A673 (cell line): ENCODE data around the gene CCDC57. TPM values are rescaled to one million over a fixed set of nuclear protein-coding genes. Genes with fewer than 3 reads are reported as not detected.

Experiments
- BruUV-seq: library from RNA; stranded (reverse); fragments of 400-500 nt; replicated peaks from 2 replicates; lab custom pipeline; 2021; lab: Mats Ljungman, UMichigan
- CTCF ChIA-PET: fragments of 300-600 bp; sonication (Branson Sonifier 250); formaldehyde crosslinking; loops from one replicate; lab custom pipeline; 2022; ENCODE audit warnings: antibody characterized with exemption; lab: Charles Lee
- POLR2A ChIA-PET: fragments of 300-600 bp; sonication (Branson Sonifier 250); formaldehyde crosslinking; loops from one replicate; lab custom pipeline; 2022; ENCODE audit warnings: antibody characterized with exemption; ENCODE audit not compliant: low non-redundant PET; lab: Charles Lee
- DNase-seq: peaks from one replicate; pipeline ENCODE4 v3.0.0-alpha.2; 2015; ENCODE audit warnings: low spot score
- H3K27ac ChIP-seq: fragments of 200-600 bp; sonication (generic); 2 replicates; pipeline ENCODE4 v1.5.1; 2016; ENCODE audit warnings: mixed run types, low read depth, mild to moderate bottlenecking, mixed read lengths, antibody characterized with exemption, low read length; ENCODE audit not compliant: poor library complexity, severe bottlenecking
- H3K27me3 ChIP-seq: fragments of 200-600 bp; sonication (generic); replicated peaks from 2 replicates; pipeline ENCODE4 v1.6.1; 2017; ENCODE audit warnings: mixed run types, low read depth, mild to moderate bottlenecking, mixed read lengths, antibody characterized with exemption, low read length; ENCODE audit not compliant: insufficient read depth, poor library complexity
- H3K36me3 ChIP-seq: fragments of 200-600 bp; sonication (generic); 2 replicates; pipeline ENCODE4 v1.6.1; 2016; ENCODE audit warnings: mixed run types, mild to moderate bottlenecking, mixed read lengths, antibody characterized with exemption, low read length; ENCODE audit not compliant: insufficient read depth, poor library complexity, severe bottlenecking
- H3K4me1 ChIP-seq: fragments of 200-600 bp; sonication (generic); 2 replicates; pipeline ENCODE4 v1.6.1; 2017; ENCODE audit warnings: mixed run types, mild to moderate bottlenecking, mixed read lengths, antibody characterized with exemption, low read length; ENCODE audit not compliant: insufficient read depth, poor library complexity, severe bottlenecking
- H3K4me3 ChIP-seq: fragments of 200-600 bp; sonication (generic); 2 replicates; pipeline ENCODE4 v1.5.1; 2016; ENCODE audit warnings: low read depth, mixed run types, mild to moderate bottlenecking, mixed read lengths, low read length; ENCODE audit not compliant: poor library complexity, severe bottlenecking
- H3K9me3 ChIP-seq: fragments of 200-600 bp; sonication (generic); 2 replicates; pipeline ENCODE4 v1.6.1; 2016; ENCODE audit warnings: mixed run types, low read depth, mild to moderate bottlenecking, mixed read lengths, antibody characterized with exemption, low read length; ENCODE audit not compliant: poor library complexity, severe bottlenecking
- EZH2 ChIP-seq: fragments of 200-600 bp; sonication (generic); IDR thresholded peaks from 2 replicates; pipeline ENCODE4 v1.6.1; 2017; ENCODE audit warnings: borderline replicate concordance, low read depth, mild to moderate bottlenecking, mixed read lengths, antibody characterized with exemption, low read length; ENCODE audit not compliant: poor library complexity, severe bottlenecking
- intact Hi-C: fragments of 100-400 bp; cut with micrococcal nuclease; formaldehyde crosslinking; loops from one replicate; pipeline ENCODE4 v1.10.0; 2022; ENCODE audit not compliant: unreplicated experiment
- total RNA-seq: library from RNA; stranded (reverse); gene quantifications from 2 replicates; pipeline ENCODE4 v1.2.3, GENCODE V29; 2021
- TF ChIP-seq, protein P1 (sequence below): fragments of 300-800, 200-600 bp; sonication (generic); conservative IDR thresholded peaks from 2 replicates; pipeline ENCODE4 v1.5.1; 2017; ENCODE audit warnings: low read depth, mild to moderate bottlenecking, antibody characterized with exemption, low read length, moderate library complexity, mixed read lengths

Gene CCDC57
- total RNA-seq, 1 experiment from 2014 or later = 43.6 TPM

DNA sequence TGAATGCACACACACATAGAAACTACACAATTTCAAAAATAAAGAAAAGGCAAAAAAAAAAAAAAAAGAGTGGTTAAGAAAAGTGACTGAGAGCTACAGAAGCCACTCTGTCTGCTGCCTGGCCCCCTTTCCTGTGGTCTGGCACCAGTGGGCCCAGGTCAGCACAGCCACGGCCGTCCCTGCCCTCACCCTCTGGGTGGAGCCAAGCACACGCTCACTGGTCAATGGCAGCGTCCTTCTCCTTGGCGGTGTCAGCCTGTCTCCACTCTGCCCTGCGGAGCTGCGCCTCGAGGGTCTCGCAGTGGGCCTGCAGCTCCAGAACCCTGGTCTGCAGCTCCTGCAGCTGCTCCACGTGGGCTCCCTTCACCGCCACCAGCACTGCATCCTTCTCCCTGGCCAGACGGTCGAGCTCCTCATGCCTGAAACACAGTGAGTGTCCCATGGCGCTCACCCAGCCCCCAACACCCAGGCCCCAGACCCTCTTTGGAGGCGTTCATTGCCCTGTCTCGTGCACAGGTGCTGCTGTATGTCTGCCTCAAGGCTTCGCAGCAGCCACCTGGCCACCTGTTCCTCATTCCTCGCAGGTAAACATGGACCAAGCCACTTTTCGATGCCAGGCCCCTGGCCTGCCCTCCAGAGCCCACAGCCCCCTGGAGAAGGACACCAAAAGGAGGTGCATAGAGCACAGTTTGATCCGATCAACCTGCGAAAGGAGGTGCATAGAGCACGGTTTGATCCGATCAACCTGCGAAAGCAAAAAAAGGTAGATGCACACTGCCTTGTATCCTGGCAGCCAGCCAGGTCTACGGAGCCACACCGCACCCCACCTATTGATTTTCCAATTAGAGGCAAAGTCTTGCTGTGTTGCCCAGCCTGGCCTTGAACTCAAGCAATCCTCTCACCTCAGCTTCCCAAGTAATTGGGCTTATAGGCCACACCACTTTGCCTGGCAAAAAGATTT is 24.4 kb downstream of the CCDC57 start:
- TF ChIP-seq, protein P1, sequence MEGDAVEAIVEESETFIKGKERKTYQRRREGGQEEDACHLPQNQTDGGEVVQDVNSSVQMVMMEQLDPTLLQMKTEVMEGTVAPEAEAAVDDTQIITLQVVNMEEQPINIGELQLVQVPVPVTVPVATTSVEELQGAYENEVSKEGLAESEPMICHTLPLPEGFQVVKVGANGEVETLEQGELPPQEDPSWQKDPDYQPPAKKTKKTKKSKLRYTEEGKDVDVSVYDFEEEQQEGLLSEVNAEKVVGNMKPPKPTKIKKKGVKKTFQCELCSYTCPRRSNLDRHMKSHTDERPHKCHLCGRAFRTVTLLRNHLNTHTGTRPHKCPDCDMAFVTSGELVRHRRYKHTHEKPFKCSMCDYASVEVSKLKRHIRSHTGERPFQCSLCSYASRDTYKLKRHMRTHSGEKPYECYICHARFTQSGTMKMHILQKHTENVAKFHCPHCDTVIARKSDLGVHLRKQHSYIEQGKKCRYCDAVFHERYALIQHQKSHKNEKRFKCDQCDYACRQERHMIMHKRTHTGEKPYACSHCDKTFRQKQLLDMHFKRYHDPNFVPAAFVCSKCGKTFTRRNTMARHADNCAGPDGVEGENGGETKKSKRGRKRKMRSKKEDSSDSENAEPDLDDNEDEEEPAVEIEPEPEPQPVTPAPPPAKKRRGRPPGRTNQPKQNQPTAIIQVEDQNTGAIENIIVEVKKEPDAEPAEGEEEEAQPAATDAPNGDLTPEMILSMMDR = no peak
- TF ChIP-seq EZH2 = no peak
- H3K9me3 ChIP-seq = no peaks in the 10 kb centered on the region
- no peaks in the 10 kb centered on the region for H3K4me1 ChIP-seq
- no peaks in the 10 kb centered on the region for H3K27me3 ChIP-seq
- ChIA-PET POLR2A (no interaction called here), CTCF (interaction anchor here (0.7 kb wide), 1 partner anchor 138 kb away, joined by 7 read pairs; no protein-coding TSS in a partner anchor)
- intact Hi-C loops = no loop called here
- H3K4me3 ChIP-seq = no peak overlapping the region
- BruUV-seq = no TSS peak
- DNase-seq = no peak
- peaks cover 3% of the 10 kb centered on the region for H3K36me3 ChIP-seq
- no peak overlapping the region for H3K27ac ChIP-seq

DNA sequence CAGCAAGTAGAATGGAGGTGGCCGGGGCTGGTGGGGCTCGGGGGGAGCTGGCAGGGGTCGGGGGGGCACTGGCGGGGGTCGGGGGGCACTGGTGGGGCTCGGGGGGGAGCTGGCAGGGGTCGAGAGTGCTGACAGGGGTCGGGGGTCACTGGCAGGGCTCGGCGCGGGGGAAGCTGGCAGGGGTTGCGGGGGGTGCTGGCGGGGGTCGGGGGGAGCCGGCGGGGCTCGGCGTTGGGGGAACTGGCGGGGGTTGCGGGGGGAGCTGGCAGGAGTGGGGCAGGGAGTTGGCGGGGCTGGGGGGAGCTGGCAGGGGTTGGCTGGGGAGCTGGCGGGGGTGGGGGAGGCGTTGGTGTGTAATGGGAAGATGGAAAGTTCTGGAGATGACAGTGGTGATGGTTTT is 25.1 kb downstream of the CCDC57 start:
- H3K4me3 ChIP-seq = no peak overlapping the region
- H3K27ac ChIP-seq = no peak overlapping the region
- no peaks in the 10 kb centered on the region for H3K4me1 ChIP-seq
- intact Hi-C loops = no loop called here
- H3K27me3 ChIP-seq = no peaks in the 10 kb centered on the region
- ChIA-PET POLR2A (no interaction called here), CTCF (interaction anchor here (0.7 kb wide), 1 partner anchor 139 kb away, joined by 7 read pairs; no protein-coding TSS in a partner anchor)
- no peaks in the 10 kb centered on the region for H3K9me3 ChIP-seq
- BruUV-seq = no TSS peak
- no peak for TF ChIP-seq EZH2
- TF ChIP-seq, protein P1 = no peak
- DNase-seq = no peak
- H3K36me3 ChIP-seq = peaks cover 3% of the 10 kb centered on the region

DNA sequence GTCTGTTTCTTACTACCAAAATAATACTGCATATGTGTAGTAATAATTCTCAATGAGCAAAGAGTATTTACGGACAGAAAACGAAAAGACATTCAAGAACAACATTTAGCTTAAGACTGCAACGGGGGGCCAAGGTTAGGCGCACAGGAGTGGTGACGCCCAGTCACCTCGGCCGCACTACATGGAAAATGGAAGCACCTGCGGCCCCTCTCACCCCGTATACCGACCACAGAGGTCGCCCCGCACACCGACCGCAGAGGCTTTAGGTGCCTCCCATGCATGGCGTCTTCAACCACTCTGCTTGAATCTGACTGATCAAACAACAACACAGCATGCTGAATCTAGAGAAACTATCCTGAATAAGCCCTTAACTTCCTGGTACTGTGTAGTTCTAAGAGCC is 26.4 kb downstream of the CCDC57 start:
- POLR2A ChIA-PET = no interaction called here
- TF ChIP-seq, protein P1 = no peak
- no peak for TF ChIP-seq EZH2
- CTCF ChIA-PET = interaction anchor here (0.6 kb wide), 1 partner anchor 151 kb away, joined by 3 read pairs; no protein-coding TSS in a partner anchor
- DNase-seq = no peak
- Histone ChIP-seq H3K27ac (no peak overlapping the region), H3K27me3 (no peaks in the 10 kb centered on the region), H3K4me1 (no peaks in the 10 kb centered on the region), H3K4me3 (no peak overlapping the region), H3K36me3 (peaks cover 3% of the 10 kb centered on the region), H3K9me3 (no peaks in the 10 kb centered on the region)
- no TSS peak for BruUV-seq
- intact Hi-C loops = no loop called here
